HAP-1 (cell line): Measurements from ENCODE around the gene SRRM4.
A peak's percentile ranks its signal among the peaks of the same experiment; 100 is the strongest.

Source experiments
- DNase-seq, 2 experiments: peaks; one replicate each; pipeline ENCODE4 v3.0.0-alpha.2; 2016 to 2020; ENCODE audit warnings: low spot score in 2 of 2
- H3K27me3 ChIP-seq: fragments of 250-450 bp; sonication (Bioruptor Pico); 2 replicates; pipeline ENCODE4 v1.5.1; 2020; ENCODE audit warnings: low read depth, mild to moderate bottlenecking, moderate library complexity
- H3K36me3 ChIP-seq: fragments of 250-450 bp; sonication (Bioruptor Pico); replicated peaks from 2 replicates; pipeline ENCODE4 v1.5.1; 2020; ENCODE audit warnings: mild to moderate bottlenecking
- H3K4me1 ChIP-seq: fragments of 250-450 bp; sonication (Bioruptor Pico); 2 replicates; pipeline ENCODE4 v1.5.1; 2020; ENCODE audit warnings: mild to moderate bottlenecking
- H3K4me3 ChIP-seq: fragments of 250-450 bp; sonication (Bioruptor Pico); 2 replicates; pipeline ENCODE4 v1.5.1; 2020; ENCODE audit warnings: mild to moderate bottlenecking, moderate library complexity
- H3K9me3 ChIP-seq: fragments of 250-450 bp; sonication (Bioruptor Pico); 2 replicates; pipeline ENCODE4 v1.5.1; 2020; ENCODE audit warnings: mild to moderate bottlenecking, moderate library complexity
- in situ Hi-C: fragments of 300-500 bp; cut with MboI; formaldehyde crosslinking; loops from 3 replicates; pipeline ENCODE4 v1.14.3; 2020; ENCODE audit warnings: low sequenced_read_pairs, inconsistent platforms, mixed read lengths

The SRRM4 gene

GRCh38 chr12:119129827-119130434 lies 148.6 kb downstream of the SRRM4 start:
- in situ Hi-C loops: no loop called here
- Histone ChIP-seq H3K4me3 (no peak overlapping the region), H3K4me1 (no peaks in the 10 kb centered on the region), H3K9me3 (no peaks in the 10 kb centered on the region), H3K27me3 (no peaks in the 10 kb centered on the region), H3K36me3 (no peaks in the 10 kb centered on the region)
- no peak for DNase-seq

- Histone ChIP-seq H3K4me1 (no peaks in the 10 kb centered on the region), H3K4me3 (no peak overlapping the region), H3K27me3 (no peaks in the 10 kb centered on the region), H3K36me3 (no peaks in the 10 kb centered on the region), H3K9me3 (no peaks in the 10 kb centered on the region)
- in situ Hi-C loops: no loop called here
- DNase-seq: no peak
These were observed 149.2 kb downstream of the SRRM4 start for GRCh38 chr12:119130523-119130922.

GRCh38 chr12:119134284-119135072 lies 153.1 kb downstream of the SRRM4 start:
- Histone ChIP-seq H3K9me3 (no peaks in the 10 kb centered on the region), H3K4me3 (no peak overlapping the region), H3K27me3 (no peaks in the 10 kb centered on the region), H3K36me3 (no peaks in the 10 kb centered on the region), H3K4me1 (no peaks in the 10 kb centered on the region)
- in situ Hi-C loops: no loop called here
- DNase-seq: no peak

GRCh38 chr12:119136811-119137410 lies 155.6 kb downstream of the SRRM4 start:
- H3K36me3 ChIP-seq: no peaks in the 10 kb centered on the region
- H3K9me3 ChIP-seq: no peaks in the 10 kb centered on the region
- H3K4me1 ChIP-seq: no peaks in the 10 kb centered on the region
- H3K4me3 ChIP-seq: no peak overlapping the region
- H3K27me3 ChIP-seq: no peaks in the 10 kb centered on the region
- in situ Hi-C loops: no loop called here
- DNase-seq: no peak

- Histone ChIP-seq H3K36me3 (no peaks in the 10 kb centered on the region), H3K9me3 (no peaks in the 10 kb centered on the region), H3K4me3 (no peak overlapping the region), H3K4me1 (no peaks in the 10 kb centered on the region), H3K27me3 (no peaks in the 10 kb centered on the region)
- no peak for DNase-seq
- in situ Hi-C loops: no loop called here
These were observed 158.1 kb downstream of the SRRM4 start for GRCh38 chr12:119139448-119139847.

- in situ Hi-C loops: no loop called here
- no peak overlapping the region for H3K4me3 ChIP-seq
- H3K9me3 ChIP-seq: no peaks in the 10 kb centered on the region
- no peaks in the 10 kb centered on the region for H3K4me1 ChIP-seq
- no peak for DNase-seq
- H3K36me3 ChIP-seq: no peaks in the 10 kb centered on the region
- no peaks in the 10 kb centered on the region for H3K27me3 ChIP-seq
These were observed 164.0 kb downstream of the SRRM4 start for GRCh38 chr12:119145367-119145766.

GRCh38 chr12:119147847-119148448 lies 166.6 kb downstream of the SRRM4 start:
- Histone ChIP-seq H3K27me3 (no peaks in the 10 kb centered on the region), H3K9me3 (no peaks in the 10 kb centered on the region), H3K4me1 (no peaks in the 10 kb centered on the region), H3K4me3 (no peak overlapping the region), H3K36me3 (no peaks in the 10 kb centered on the region)
- in situ Hi-C loops: no loop called here
- no peak for DNase-seq

- Histone ChIP-seq H3K4me1 (no peaks in the 10 kb centered on the region), H3K27me3 (no peaks in the 10 kb centered on the region), H3K9me3 (no peaks in the 10 kb centered on the region), H3K4me3 (no peak overlapping the region), H3K36me3 (no peaks in the 10 kb centered on the region)
- DNase-seq: no peak
- in situ Hi-C loops: no loop called here
These were observed 167.9 kb downstream of the SRRM4 start for GRCh38 chr12:119149270-119149669.

- no peaks in the 10 kb centered on the region for H3K9me3 ChIP-seq
- DNase-seq: no peak
- in situ Hi-C loops: no loop called here
- no peaks in the 10 kb centered on the region for H3K27me3 ChIP-seq
- no peaks in the 10 kb centered on the region for H3K4me1 ChIP-seq
- no peaks in the 10 kb centered on the region for H3K36me3 ChIP-seq
- H3K4me3 ChIP-seq: no peak overlapping the region
These were observed 170.2 kb downstream of the SRRM4 start for GRCh38 chr12:119151445-119152026.

GRCh38 chr12:119153477-119154434 lies 172.4 kb downstream of the SRRM4 start:
- no peak overlapping the region for H3K4me3 ChIP-seq
- H3K27me3 ChIP-seq: no peaks in the 10 kb centered on the region
- H3K36me3 ChIP-seq: no peaks in the 10 kb centered on the region
- no peaks in the 10 kb centered on the region for H3K4me1 ChIP-seq
- peak in 1 of 2 experiments; percentile 59 for DNase-seq
- no peaks in the 10 kb centered on the region for H3K9me3 ChIP-seq
- in situ Hi-C loops: no loop called here

- in situ Hi-C loops: no loop called here
- peak in 1 of 2 experiments; percentile 54 for DNase-seq
- Histone ChIP-seq H3K36me3 (no peaks in the 10 kb centered on the region), H3K27me3 (no peaks in the 10 kb centered on the region), H3K4me3 (no peak overlapping the region), H3K9me3 (no peaks in the 10 kb centered on the region), H3K4me1 (no peaks in the 10 kb centered on the region)
These were observed 173.1 kb downstream of the SRRM4 start for GRCh38 chr12:119154435-119154818.

- Histone ChIP-seq H3K4me1 (no peaks in the 10 kb centered on the region), H3K9me3 (no peaks in the 10 kb centered on the region), H3K36me3 (no peaks in the 10 kb centered on the region), H3K27me3 (peaks cover 2% of the 10 kb centered on the region; the same call in 1 of the 2 replicates), H3K4me3 (no peak overlapping the region)
- in situ Hi-C loops: no loop called here
- DNase-seq: no peak
These were observed 175.2 kb downstream of the SRRM4 start for GRCh38 chr12:119156401-119157044.
